ENCODE data around the gene TOM1.

Gene TOM1

GRCh38 chr22:35397095-35397904, 97.6 kb downstream of the TOM1 start:
- DNase-seq, result peak in 2 of 4 experiments; percentile 39 to 54

Data from suppressor macrophage (primary cell).